HL-60 (cell line): ENCODE data around the gene BCCIP.

Experiments used
- SPI1 ChIP-seq: IDR thresholded peaks from 2 replicates; pipeline ENCODE4 v1.6.1; 2012; ENCODE audit warnings: low read depth, mild to moderate bottlenecking, borderline replicate concordance
- TF ChIP-seq, protein P1 (sequence below): IDR thresholded peaks from one replicate; pipeline ENCODE4 v1.5.1; 2011; ENCODE audit warnings: low read length, control low read depth, inconsistent platforms; ENCODE audit not compliant: insufficient read depth

GRCh38 chr10:125782054-125782453 is 41.3 kb upstream of the BCCIP start:
- TF ChIP-seq SPI1 = no peak
- TF ChIP-seq, protein P1, sequence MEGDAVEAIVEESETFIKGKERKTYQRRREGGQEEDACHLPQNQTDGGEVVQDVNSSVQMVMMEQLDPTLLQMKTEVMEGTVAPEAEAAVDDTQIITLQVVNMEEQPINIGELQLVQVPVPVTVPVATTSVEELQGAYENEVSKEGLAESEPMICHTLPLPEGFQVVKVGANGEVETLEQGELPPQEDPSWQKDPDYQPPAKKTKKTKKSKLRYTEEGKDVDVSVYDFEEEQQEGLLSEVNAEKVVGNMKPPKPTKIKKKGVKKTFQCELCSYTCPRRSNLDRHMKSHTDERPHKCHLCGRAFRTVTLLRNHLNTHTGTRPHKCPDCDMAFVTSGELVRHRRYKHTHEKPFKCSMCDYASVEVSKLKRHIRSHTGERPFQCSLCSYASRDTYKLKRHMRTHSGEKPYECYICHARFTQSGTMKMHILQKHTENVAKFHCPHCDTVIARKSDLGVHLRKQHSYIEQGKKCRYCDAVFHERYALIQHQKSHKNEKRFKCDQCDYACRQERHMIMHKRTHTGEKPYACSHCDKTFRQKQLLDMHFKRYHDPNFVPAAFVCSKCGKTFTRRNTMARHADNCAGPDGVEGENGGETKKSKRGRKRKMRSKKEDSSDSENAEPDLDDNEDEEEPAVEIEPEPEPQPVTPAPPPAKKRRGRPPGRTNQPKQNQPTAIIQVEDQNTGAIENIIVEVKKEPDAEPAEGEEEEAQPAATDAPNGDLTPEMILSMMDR = no peak
